Gastroesophageal sphincter (tissue), 3 donors: ENCODE measurements around the gene SUPV3L1.

ENCODE experiments used
- EP300 ChIP-seq: sonication (generic); formaldehyde crosslinking; IDR thresholded peaks from one replicate; pipeline ENCODE4 v1.6.1; 2017; ENCODE audit warnings: antibody characterized with exemption, mild to moderate bottlenecking
- POLR2A ChIP-seq, 2 donors: fragments of 450-650 bp; IDR thresholded peaks; one replicate each; pipeline ENCODE4 v1.6.1; 2017; ENCODE audit warnings: antibody characterized with exemption in 2 of 2, mild to moderate bottlenecking in 2 of 2, moderate library complexity in 1 of 2
- POLR2AphosphoS5 ChIP-seq: sonication (generic); formaldehyde crosslinking; IDR thresholded peaks from one replicate; pipeline ENCODE4 v1.6.1; 2017; ENCODE audit warnings: antibody characterized with exemption
- TF ChIP-seq, protein P1 (sequence below), 4 experiments: fragments of 200-600 bp in 2 of 4; fragments of 450-650 bp in 2 of 4; sonication (generic) in 1 of 4; IDR thresholded peaks; one replicate each; pipeline ENCODE4 v1.5.1; 2017 to 2019; ENCODE audit warnings: antibody characterized with exemption in 4 of 4, mild to moderate bottlenecking in 2 of 4, moderate library complexity in 2 of 4

GRCh38 chr10:69226919-69227450, 47.0 kb downstream of the SUPV3L1 start:
- TF ChIP-seq, protein P1, sequence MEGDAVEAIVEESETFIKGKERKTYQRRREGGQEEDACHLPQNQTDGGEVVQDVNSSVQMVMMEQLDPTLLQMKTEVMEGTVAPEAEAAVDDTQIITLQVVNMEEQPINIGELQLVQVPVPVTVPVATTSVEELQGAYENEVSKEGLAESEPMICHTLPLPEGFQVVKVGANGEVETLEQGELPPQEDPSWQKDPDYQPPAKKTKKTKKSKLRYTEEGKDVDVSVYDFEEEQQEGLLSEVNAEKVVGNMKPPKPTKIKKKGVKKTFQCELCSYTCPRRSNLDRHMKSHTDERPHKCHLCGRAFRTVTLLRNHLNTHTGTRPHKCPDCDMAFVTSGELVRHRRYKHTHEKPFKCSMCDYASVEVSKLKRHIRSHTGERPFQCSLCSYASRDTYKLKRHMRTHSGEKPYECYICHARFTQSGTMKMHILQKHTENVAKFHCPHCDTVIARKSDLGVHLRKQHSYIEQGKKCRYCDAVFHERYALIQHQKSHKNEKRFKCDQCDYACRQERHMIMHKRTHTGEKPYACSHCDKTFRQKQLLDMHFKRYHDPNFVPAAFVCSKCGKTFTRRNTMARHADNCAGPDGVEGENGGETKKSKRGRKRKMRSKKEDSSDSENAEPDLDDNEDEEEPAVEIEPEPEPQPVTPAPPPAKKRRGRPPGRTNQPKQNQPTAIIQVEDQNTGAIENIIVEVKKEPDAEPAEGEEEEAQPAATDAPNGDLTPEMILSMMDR (IDR thresholded peaks at IDR 0.05) = no peak
- TF ChIP-seq POLR2A (IDR thresholded peaks at IDR 0.05) = no peak
- no peak for TF ChIP-seq POLR2AphosphoS5
- no peak for TF ChIP-seq EP300
